GM19463 (cell line): Measurements from ENCODE around the gene GPX7.
"Not testable (repeated sequence)": the region's sequence is repeated elsewhere in the genome, so short reads cannot be mapped to it uniquely, and the experiment has no call there.

Experiments
- ATAC-seq: cut with Tn5 transposase; IDR thresholded peaks from one replicate; pipeline ENCODE4 v1.9.1; 2021; ENCODE audit warnings: mild to moderate bottlenecking, moderate library complexity; ENCODE audit not compliant: unreplicated experiment

Gene GPX7

GRCh38 chr1:52601991-52602855, at the start of gene GPX7:
GPX7 (plus strand) TSS chr1:52602371; CDS start chr1:52602410, 39 bp downstream.
- ATAC-seq = peak; percentile 37

- peak; percentile 44 for ATAC-seq
Measured at GRCh38 chr1:52552505-52553361, 49.4 kb upstream of the GPX7 start, which contains the start of gene TUT4. TUT4 (minus strand) TSS chr1:52553092; CDS start chr1:52526280, 26,812 bp downstream.

- peak; percentile 62 for ATAC-seq
Measured at GRCh38 chr1:52553362-52554266, 48.6 kb upstream of the GPX7 start.

- no peak for ATAC-seq
Measured at GRCh38 chr1:52554267-52554640, 47.9 kb upstream of the GPX7 start.

GRCh38 chr1:52554756-52555155, 47.4 kb upstream of the GPX7 start:
- ATAC-seq = no peak

- no peak for ATAC-seq
Measured at GRCh38 chr1:52556641-52557360, 45.4 kb upstream of the GPX7 start.

GRCh38 chr1:52558941-52559340, 43.2 kb upstream of the GPX7 start:
- no peak for ATAC-seq

GRCh38 chr1:52559875-52560274, 42.3 kb upstream of the GPX7 start:
- ATAC-seq = no peak

GRCh38 chr1:52562766-52563165, 39.4 kb upstream of the GPX7 start:
- no peak for ATAC-seq

- ATAC-seq = no peak
Measured at GRCh38 chr1:52567943-52568342, 34.2 kb upstream of the GPX7 start.

GRCh38 chr1:52569449-52570210, 32.5 kb upstream of the GPX7 start:
- ATAC-seq = no peak

- ATAC-seq = no peak
Measured at GRCh38 chr1:52571783-52572182, 30.4 kb upstream of the GPX7 start.

- ATAC-seq = no peak
Measured at GRCh38 chr1:52572387-52572786, 29.8 kb upstream of the GPX7 start.

GRCh38 chr1:52574594-52574993, 27.6 kb upstream of the GPX7 start:
- ATAC-seq = no peak

GRCh38 chr1:52576074-52576473, 26.1 kb upstream of the GPX7 start:
- no peak for ATAC-seq

GRCh38 chr1:52578066-52578465, 24.1 kb upstream of the GPX7 start:
- ATAC-seq = not testable (repeated sequence)

- no peak for ATAC-seq
Measured at GRCh38 chr1:52579415-52579814, 22.8 kb upstream of the GPX7 start.

- no peak for ATAC-seq
Measured at GRCh38 chr1:52580283-52580682, 21.9 kb upstream of the GPX7 start.

GRCh38 chr1:52582116-52582696, 20.0 kb upstream of the GPX7 start:
- no peak for ATAC-seq
